Activated T-cell treated with anti-CD3 and anti-CD28 coated beads for 24 hours (primary cell): ENCODE data around the gene UNC45A.
A peak's percentile ranks its signal among the peaks of the same experiment; 100 is the strongest.

ENCODE experiments used
- DNase-seq: peaks from one replicate; pipeline ENCODE4 v3.0.0-alpha.2; 2020; ENCODE audit warnings: low read depth

The UNC45A gene

DNA sequence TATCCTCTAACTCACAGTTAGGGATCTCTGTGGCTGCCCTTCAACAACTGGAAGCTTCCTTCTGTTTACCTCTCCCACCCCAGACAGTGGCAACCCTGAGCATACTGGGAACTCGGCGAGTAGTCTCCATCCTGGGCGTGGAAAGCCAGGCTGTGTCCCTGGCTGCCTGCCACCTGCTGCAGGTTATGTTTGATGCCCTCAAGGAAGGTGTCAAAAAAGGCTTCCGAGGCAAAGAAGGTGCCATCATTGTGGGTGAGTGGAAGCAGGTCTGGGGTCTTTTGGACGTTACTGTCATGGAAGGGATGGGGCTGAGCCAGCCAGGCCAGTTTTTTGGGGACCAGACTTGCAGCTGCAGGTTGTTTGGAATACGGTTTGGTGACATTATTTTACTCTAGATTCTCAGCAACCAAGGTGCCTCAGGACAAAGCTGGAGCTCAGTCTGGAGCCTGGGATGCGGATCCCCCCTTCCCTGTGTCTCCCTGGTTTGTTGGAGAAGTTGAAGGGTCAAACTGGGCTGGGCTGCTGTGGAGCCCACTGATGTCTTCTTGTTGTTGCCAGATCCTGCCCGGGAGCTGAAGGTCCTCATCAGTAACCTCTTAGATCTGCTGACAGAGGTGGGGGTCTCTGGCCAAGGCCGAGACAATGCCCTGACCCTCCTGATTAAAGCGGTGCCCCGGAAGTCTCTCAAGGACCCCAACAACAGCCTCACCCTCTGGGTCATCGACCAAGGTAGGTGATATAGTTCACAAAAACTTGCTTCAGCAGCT lies 7.5 kb downstream of the UNC45A start:
- no peak for DNase-seq

GRCh38 chr15:90945091-90945490 lies 10.0 kb downstream of the UNC45A start:
- DNase-seq = no peak

DNA sequence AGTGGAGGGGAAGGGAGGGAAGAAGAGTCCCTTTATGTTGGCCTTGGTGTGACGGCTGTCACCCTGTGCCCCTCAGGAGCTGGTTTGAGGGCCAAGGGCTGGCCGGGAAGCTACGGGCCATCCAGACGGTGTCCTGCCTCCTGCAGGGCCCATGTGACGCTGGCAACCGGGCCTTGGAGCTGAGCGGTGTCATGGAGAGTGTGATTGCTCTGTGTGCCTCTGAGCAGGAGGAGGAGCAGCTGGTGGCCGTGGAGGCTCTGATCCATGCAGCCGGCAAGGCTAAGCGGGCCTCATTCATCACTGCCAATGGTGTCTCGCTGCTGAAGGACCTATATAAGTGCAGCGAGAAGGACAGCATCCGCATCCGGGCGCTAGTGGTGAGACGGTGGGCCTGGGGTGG lies 11.5 kb downstream of the UNC45A start:
- no peak for DNase-seq

- no peak for DNase-seq
Measured at GRCh38 chr15:90946941-90947576, 12.0 kb downstream of the UNC45A start.

GRCh38 chr15:90947577-90948357 lies 12.7 kb downstream of the UNC45A start:
- DNase-seq = no peak

GRCh38 chr15:90948506-90948905 lies 13.4 kb downstream of the UNC45A start:
- DNase-seq = no peak

DNA sequence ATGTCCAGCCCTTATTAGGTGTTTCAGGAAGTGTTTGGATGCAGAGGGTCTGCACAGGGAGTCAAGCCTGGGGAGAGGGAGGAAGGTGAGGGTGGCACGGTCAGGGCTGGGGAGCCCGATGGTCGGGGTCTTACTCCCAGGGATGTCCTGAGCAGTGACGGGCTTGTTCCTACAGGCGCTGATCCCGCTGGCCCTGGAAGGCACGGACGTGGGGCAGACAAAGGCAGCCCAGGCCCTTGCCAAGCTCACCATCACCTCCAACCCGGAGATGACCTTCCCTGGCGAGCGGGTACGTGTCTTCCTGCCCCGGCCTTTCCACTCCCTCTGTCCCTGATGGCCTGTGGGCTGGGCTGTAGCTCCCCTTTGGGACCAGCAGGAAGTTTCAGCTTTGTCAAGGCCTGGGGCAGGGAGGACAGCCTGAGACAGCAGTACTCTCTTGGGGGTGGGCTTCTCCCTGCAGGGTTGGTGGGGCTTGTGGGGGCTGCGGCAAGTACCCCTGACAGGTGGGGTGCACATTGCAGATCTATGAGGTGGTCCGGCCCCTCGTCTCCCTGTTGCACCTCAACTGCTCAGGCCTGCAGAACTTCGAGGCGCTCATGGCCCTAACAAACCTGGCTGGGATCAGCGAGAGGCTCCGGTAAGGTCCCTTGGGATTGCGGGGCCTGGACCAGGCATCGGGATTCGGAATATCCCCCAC lies 15.0 kb downstream of the UNC45A start:
- no peak for DNase-seq

- DNase-seq = no peak
Measured at GRCh38 chr15:90950676-90951075, 15.6 kb downstream of the UNC45A start.

DNA sequence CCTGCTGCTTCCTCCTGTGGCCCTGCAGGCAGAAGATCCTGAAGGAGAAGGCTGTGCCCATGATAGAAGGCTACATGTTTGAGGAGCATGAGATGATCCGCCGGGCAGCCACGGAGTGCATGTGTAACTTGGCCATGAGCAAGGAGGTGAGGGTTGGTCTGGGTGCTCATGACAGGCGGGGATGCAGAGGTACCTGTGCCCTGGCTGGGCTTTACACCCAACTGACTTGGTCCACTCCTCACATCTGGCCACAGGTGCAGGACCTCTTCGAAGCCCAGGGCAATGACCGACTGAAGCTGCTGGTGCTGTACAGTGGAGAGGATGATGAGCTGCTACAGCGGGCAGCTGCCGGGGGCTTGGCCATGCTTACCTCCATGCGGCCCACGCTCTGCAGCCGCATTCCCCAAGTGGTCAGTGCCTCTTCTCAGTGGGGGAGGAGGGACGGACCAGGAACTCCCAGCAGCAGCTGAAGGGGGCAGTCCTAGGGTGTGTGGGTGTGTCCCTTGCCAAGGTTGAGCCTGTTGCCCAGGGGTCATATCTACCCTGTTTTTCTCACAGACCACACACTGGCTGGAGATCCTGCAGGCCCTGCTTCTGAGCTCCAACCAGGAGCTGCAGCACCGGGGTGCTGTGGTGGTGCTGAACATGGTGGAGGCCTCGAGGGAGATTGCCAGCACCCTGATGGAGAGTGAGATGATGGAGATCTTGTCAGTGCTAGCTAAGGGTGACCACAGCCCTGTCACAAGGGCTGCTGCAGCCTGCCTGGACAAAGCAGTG lies 18.0 kb downstream of the UNC45A start:
- no peak for DNase-seq

DNA sequence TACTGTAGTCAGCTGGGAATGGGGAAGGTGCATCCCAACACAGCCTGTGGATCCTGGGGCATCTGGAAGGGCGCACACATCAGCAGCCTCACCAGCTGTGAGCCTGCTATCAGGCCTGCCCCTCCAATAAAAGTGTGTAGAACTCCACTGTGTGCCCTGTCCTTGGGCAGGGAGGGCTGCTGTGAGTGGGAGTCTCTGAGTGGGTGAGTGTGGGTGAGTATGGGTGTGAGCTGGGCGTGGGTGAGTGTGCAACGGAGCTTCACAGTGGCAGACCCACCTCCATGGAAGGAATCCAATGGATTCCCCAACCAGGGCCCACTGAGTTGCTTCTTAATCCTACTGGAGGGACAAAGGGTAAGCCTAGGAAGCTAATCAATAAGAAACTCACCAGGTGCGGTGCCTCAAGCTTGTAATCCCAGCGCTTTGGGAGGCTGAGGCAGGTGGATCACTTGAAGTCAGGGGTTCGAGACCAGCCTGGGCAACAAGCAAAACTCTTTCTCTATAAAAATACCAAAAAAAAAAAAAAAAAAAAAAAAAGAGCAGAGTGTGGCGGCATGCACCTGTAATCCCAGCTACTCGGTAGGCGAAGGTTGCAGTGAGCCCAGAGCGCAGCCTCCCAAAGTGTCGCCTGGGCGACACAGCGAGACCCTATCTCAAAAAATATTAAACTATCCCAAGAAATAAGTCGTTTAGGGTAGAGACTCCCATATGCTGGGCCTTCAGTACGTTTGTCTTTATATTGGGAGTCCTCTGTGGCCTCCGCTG lies 19.0 kb downstream of the UNC45A start:
- DNase-seq = no peak

DNA sequence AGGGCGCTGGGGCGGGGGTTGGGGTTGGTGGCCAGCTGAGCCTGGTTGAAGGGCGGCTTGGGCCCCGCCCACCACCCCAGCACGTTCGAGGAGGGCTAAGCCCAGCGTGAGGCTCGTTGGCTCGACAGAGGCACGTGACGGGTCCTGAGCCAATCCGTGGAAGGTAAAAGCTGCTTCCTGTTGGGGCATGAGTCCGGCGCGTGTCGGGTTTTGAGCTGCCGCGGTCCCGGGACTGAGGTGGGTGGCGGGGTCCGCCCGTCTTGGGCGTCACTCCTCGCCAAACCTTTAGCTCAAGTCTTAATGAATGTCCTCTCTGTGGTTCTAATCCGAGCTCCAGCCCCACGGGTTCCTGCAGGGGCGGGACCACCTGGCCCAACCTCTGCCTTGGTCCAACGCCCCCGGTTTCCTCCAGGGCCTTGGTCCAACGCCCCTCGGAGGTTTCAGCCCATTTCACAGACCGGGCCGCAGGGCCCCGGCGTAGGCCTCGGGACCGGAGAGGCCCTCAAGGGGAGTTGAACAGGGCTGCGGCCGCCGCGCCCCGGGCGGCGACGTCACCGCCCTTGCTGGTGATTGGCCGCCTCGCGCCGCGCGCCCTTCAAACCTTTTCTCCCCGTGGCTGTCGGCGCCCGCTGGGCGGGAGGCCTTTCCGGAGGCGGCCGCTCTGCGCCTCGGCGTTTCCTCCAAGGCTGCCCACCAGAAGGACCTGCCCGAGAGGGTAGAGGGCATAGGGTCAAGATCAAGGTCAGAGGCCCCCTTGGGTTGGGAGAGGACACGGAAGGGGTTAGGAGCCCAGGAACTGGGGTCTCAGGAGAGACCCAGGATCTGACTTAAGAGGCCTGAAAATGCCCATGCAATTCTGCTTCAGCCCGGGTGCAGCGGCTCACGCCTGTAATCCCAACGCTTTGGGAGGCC lies 19.9 kb downstream of the UNC45A start, which contains the start of gene RCCD1:
Gene RCCD1 (plus strand): TSS at position 173 of the 912 bp plus-strand sequence. CDS start 1,851 bp downstream, outside the sequence.
- peak; percentile 86 for DNase-seq

DNA sequence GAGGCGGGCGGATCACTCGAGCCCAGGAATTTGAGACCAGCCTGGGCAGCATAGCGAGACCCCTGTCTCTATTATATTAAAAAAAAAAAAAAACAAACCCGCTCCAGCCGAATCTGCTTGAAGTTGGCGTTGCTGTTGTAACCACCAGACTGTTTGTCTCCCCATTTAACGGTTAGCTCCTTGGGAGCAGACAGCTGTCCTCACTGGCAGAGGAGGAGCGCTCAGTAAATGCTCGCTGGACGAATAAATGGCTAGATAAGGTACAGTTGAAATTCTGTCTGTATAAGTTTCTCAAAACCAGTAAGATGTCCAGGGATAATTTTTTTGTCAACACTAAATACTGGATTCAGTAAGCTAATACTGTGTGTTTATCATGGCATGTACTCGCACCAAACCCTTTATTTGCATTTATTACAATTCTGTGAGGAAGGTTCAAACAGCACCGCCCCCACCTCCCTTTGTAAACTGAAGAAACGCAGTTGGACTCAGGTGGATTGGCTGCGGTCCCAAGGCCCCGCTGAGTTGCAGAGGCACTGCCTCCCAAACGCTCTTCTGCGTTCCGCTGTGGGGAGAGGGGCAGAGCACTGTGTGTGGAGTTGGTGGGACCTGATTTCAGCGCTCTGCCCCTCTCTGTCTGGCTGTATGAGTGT lies 20.7 kb downstream of the UNC45A start:
- DNase-seq = no peak

GRCh38 chr15:90956274-90957030 lies 21.4 kb downstream of the UNC45A start:
- DNase-seq = peak; percentile 34

GRCh38 chr15:90957031-90957790 lies 22.1 kb downstream of the UNC45A start:
- no peak for DNase-seq

GRCh38 chr15:90957791-90958190 lies 22.7 kb downstream of the UNC45A start:
- no peak for DNase-seq

DNA sequence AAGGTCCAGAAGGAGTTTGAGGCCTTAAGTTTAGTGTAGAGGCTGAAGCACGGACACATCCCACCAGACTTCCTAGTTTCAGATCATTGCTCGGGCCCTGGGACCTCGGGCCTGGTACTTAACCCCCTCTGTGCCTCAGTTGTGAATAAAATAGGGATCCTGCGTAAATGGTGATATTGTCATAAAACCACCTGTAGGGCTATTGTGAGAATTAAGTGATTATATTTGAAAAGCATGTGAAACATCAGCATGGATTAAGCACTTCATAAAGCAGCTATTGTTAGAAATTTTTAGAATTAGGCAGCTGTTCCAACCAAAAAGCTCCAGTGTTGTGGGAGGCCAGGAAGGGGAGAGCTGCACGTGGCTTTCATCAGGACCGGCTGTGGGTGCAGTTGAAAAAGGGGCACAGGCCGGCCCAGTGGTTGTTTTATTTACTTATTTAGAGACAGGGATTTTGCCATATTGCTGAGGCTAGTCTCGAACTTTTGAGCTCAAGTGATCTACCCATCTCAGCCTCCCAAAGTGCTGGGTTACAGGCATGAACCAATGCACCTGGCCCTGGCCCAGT lies 24.0 kb downstream of the UNC45A start:
- DNase-seq = no peak

- no peak for DNase-seq
Measured at GRCh38 chr15:90959894-90960293, 24.8 kb downstream of the UNC45A start.
